Neural progenitor cell (in vitro differentiated cells): Measurements from ENCODE around the gene OR9I1. TPM values are rescaled to one million over a fixed set of nuclear protein-coding genes. Genes with fewer than 3 reads are reported as not detected.

ENCODE experiments used
- DNase-seq: peaks from one replicate; pipeline ENCODE4 v3.0.0-alpha.2; 2016; ENCODE audit warnings: low spot score
- H2AFZ ChIP-seq: fragments of 200-600 bp; sonication (generic); replicated peaks from 2 replicates; pipeline ENCODE4 v1.6.1; 2016; ENCODE audit warnings: antibody characterized with exemption
- H3F3A ChIP-seq: fragments of 200-600 bp; sonication (generic); 2 replicates; pipeline ENCODE4 v1.6.1; 2016; ENCODE audit warnings: antibody characterized with exemption, low read depth
- H3K27ac ChIP-seq: fragments of 200-600 bp; sonication (generic); 2 replicates; pipeline ENCODE4 v1.5.1; 2016; ENCODE audit warnings: mild to moderate bottlenecking
- H3K27me3 ChIP-seq: fragments of 200-600 bp; sonication (generic); 2 replicates; pipeline ENCODE4 v1.6.1; 2016; ENCODE audit warnings: mild to moderate bottlenecking, moderate library complexity
- H3K36me3 ChIP-seq: fragments of 200-600 bp; sonication (generic); 2 replicates; pipeline ENCODE4 v1.5.1; 2016
- H3K4me1 ChIP-seq: fragments of 200-600 bp; sonication (generic); 2 replicates; pipeline ENCODE4 v1.6.1; 2016; ENCODE audit warnings: mixed run types
- H3K4me2 ChIP-seq: fragments of 200-600 bp; sonication (generic); 2 replicates; pipeline ENCODE4 v1.6.1; 2016
- H3K4me3 ChIP-seq: fragments of 200-600 bp; sonication (generic); 2 replicates; pipeline ENCODE4 v1.5.1; 2016
- H3K79me2 ChIP-seq: fragments of 200-600 bp; sonication (generic); 2 replicates; pipeline ENCODE4 v1.6.1; 2016; ENCODE audit warnings: low read depth
- H3K9ac ChIP-seq: fragments of 200-600 bp; sonication (generic); 2 replicates; pipeline ENCODE4 v1.6.1; 2016
- H3K9me3 ChIP-seq: fragments of 200-600 bp; sonication (generic); 2 replicates; pipeline ENCODE4 v1.5.1; 2016; ENCODE audit warnings: low read depth
- H4K20me1 ChIP-seq: fragments of 200-600 bp; sonication (generic); 2 replicates; pipeline ENCODE4 v1.6.1; 2016; ENCODE audit warnings: low read depth
- H3K27ac Mint-ChIP-seq: 3 replicates; pipeline ENCODE4 v1.8.0; 2021; ENCODE audit warnings: mixed read lengths
- H3K27me3 Mint-ChIP-seq: 2 replicates; pipeline ENCODE4 v1.8.0; 2022; ENCODE audit warnings: low read depth, mild to moderate bottlenecking, inconsistent platforms, moderate library complexity, mixed read lengths; ENCODE audit not compliant: insufficient read depth
- H3K36me3 Mint-ChIP-seq: 3 replicates; pipeline ENCODE4 v1.8.0; 2021; ENCODE audit warnings: mixed read lengths
- H3K4me1 Mint-ChIP-seq: 3 replicates; pipeline ENCODE4 v1.8.0; 2021; ENCODE audit warnings: mixed read lengths
- H3K4me3 Mint-ChIP-seq: 3 replicates; pipeline ENCODE4 v1.8.0; 2021; ENCODE audit warnings: mild to moderate bottlenecking, moderate library complexity, mixed read lengths
- H3K9me3 Mint-ChIP-seq: 3 replicates; pipeline ENCODE4 v1.8.0; 2020; ENCODE audit warnings: mixed read lengths
- CTCF ChIP-seq: fragments of 200-600 bp; sonication (generic); IDR thresholded peaks from 2 replicates; pipeline ENCODE4 v1.5.1; 2017; ENCODE audit warnings: antibody characterized with exemption, mild to moderate bottlenecking
- EZH2 ChIP-seq: fragments of 200-600 bp; sonication (generic); IDR thresholded peaks from 2 replicates; pipeline ENCODE4 v1.6.1; 2017; ENCODE audit warnings: antibody characterized with exemption, mild to moderate bottlenecking, moderate library complexity
- EZH2phosphoT487 ChIP-seq: fragments of 200-600 bp; sonication (generic); IDR thresholded peaks from 2 replicates; pipeline ENCODE4 v1.6.1; 2017; ENCODE audit warnings: antibody characterized with exemption
- total RNA-seq: library from RNA; depleted of rRNA; stranded (reverse); fragments of >200 nt; gene quantifications from 2 replicates; pipeline ENCODE4 v1.2.3, GENCODE V29; 2015; ENCODE audit warnings: low replicate concordance

Gene OR9I1
- total RNA-seq, 1 donor from 2014 or later = not detected

- Histone ChIP-seq H3K4me2 (no peak overlapping the region), H3K27me3 (no peaks in the 10 kb centered on the region), H3K9ac (no peak overlapping the region), H2AFZ (no peak overlapping the region), H3K27ac (no peak overlapping the region), H3K36me3 (no peaks in the 10 kb centered on the region), H4K20me1 (no peaks in the 10 kb centered on the region), H3F3A (no peaks in the 10 kb centered on the region), H3K4me1 (no peaks in the 10 kb centered on the region), H3K79me2 (no peaks in the 10 kb centered on the region), H3K4me3 (no peak overlapping the region), H3K9me3 (no peaks in the 10 kb centered on the region)
- Mint-ChIP-seq H3K27ac (no peak overlapping the region), H3K36me3 (no peaks in the 10 kb centered on the region), H3K27me3 (peaks cover 5% of the 10 kb centered on the region), H3K9me3 (peaks cover 1% of the 10 kb centered on the region), H3K4me1 (no peaks in the 10 kb centered on the region), H3K4me3 (no peak overlapping the region)
- DNase-seq = no peak
- TF ChIP-seq EZH2 (no peak), EZH2phosphoT487 (no peak), CTCF (no peak)
Measured at GRCh38 chr11:58070585-58070984, 54.7 kb downstream of the OR9I1 start.

- no peaks in the 10 kb centered on the region for H3K36me3 Mint-ChIP-seq
- H3K4me3 Mint-ChIP-seq = no peak overlapping the region
- no peaks in the 10 kb centered on the region for H3K27me3 ChIP-seq
- H4K20me1 ChIP-seq = no peaks in the 10 kb centered on the region
- no peak overlapping the region for H3K9ac ChIP-seq
- no peak overlapping the region for H3K27ac Mint-ChIP-seq
- H3K79me2 ChIP-seq = no peaks in the 10 kb centered on the region
- H3K27me3 Mint-ChIP-seq = peaks cover 2% of the 10 kb centered on the region
- no peak overlapping the region for H3K4me3 ChIP-seq
- peak; percentile 21 for TF ChIP-seq CTCF
- TF ChIP-seq EZH2 = no peak
- no peak for DNase-seq
- H2AFZ ChIP-seq = no peak overlapping the region
- no peak overlapping the region for H3K4me2 ChIP-seq
- H3K27ac ChIP-seq = no peak overlapping the region
- no peaks in the 10 kb centered on the region for H3K4me1 Mint-ChIP-seq
- H3K4me1 ChIP-seq = no peaks in the 10 kb centered on the region
- H3K9me3 Mint-ChIP-seq = no peaks in the 10 kb centered on the region
- H3K9me3 ChIP-seq = no peaks in the 10 kb centered on the region
- no peaks in the 10 kb centered on the region for H3K36me3 ChIP-seq
- H3F3A ChIP-seq = no peaks in the 10 kb centered on the region
Measured at GRCh38 chr11:58068655-58069054, 56.7 kb downstream of the OR9I1 start.

- no peak overlapping the region for H3K27ac ChIP-seq
- no peak overlapping the region for H2AFZ ChIP-seq
- no peaks in the 10 kb centered on the region for H3K27me3 ChIP-seq
- no peaks in the 10 kb centered on the region for H3K9me3 ChIP-seq
- no peak overlapping the region for H3K4me3 Mint-ChIP-seq
- H3K27ac Mint-ChIP-seq = no peak overlapping the region
- no peaks in the 10 kb centered on the region for H3K4me1 ChIP-seq
- no peaks in the 10 kb centered on the region for H3F3A ChIP-seq
- H3K4me1 Mint-ChIP-seq = no peaks in the 10 kb centered on the region
- H3K36me3 ChIP-seq = no peaks in the 10 kb centered on the region
- H3K4me3 ChIP-seq = no peak overlapping the region
- no peak for DNase-seq
- H4K20me1 ChIP-seq = no peaks in the 10 kb centered on the region
- H3K9ac ChIP-seq = no peak overlapping the region
- no peak overlapping the region for H3K4me2 ChIP-seq
- no peaks in the 10 kb centered on the region for H3K9me3 Mint-ChIP-seq
- no peaks in the 10 kb centered on the region for H3K36me3 Mint-ChIP-seq
- no peaks in the 10 kb centered on the region for H3K79me2 ChIP-seq
- H3K27me3 Mint-ChIP-seq = peaks cover 2% of the 10 kb centered on the region
- TF ChIP-seq EZH2 = no peak
- TF ChIP-seq EZH2phosphoT487 = no peak
- TF ChIP-seq CTCF = no peak
Measured at GRCh38 chr11:58067685-58068084, 57.6 kb downstream of the OR9I1 start.

Other genes starting within 250 kb of the OR9I1 start
- not detected in 2 replicates for gene OR9Q1, start 101.6 kb downstream of the OR9I1 start, total RNA-seq
- gene OR6Q1, start 94.6 kb downstream of the OR9I1 start, total RNA-seq = not detected in 2 replicates
- not detected in 2 replicates for gene OR9Q2, start 63.5 kb upstream of the OR9I1 start, total RNA-seq
- gene OR1S2, start 78.6 kb upstream of the OR9I1 start, total RNA-seq = not detected in 2 replicates
- gene OR1S1, start 87.2 kb upstream of the OR9I1 start, total RNA-seq = not detected in 2 replicates
- gene OR10Q1, start 103.4 kb upstream of the OR9I1 start, total RNA-seq = not detected in 2 replicates
- not detected in 2 replicates for gene OR10W1, start 142.7 kb upstream of the OR9I1 start, total RNA-seq
- not detected in 2 replicates for gene OR5B17, start 233.5 kb upstream of the OR9I1 start, total RNA-seq